ENCODE measurements around the gene SLMAP.

DNA sequence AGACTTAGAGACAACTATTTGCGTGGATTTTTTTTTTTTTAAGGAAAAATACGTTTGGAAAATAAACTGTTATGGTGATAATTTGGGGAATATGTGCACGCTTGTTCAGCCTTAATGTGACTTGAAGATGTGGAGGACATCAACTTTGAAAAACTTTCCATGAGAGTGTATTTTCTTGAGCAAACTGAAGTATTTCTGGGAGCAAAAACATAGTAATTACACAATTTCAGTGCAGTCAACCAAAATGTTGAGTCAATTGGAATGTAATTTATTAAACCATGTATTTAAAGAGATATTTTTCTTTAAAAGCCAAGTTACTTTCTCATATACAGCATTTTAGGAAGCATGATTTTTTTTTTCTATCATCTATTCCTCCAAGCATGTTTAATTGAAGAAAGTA is 171.8 kb downstream of the SLMAP start:
- no peak for TF ChIP-seq EZH2 (IDR thresholded peaks at IDR 0.05; ENCODE audit: borderline replicate concordance, insufficient read depth, low read depth, low read length, poor library complexity, severe bottlenecking)
- TF ChIP-seq, protein P1, sequence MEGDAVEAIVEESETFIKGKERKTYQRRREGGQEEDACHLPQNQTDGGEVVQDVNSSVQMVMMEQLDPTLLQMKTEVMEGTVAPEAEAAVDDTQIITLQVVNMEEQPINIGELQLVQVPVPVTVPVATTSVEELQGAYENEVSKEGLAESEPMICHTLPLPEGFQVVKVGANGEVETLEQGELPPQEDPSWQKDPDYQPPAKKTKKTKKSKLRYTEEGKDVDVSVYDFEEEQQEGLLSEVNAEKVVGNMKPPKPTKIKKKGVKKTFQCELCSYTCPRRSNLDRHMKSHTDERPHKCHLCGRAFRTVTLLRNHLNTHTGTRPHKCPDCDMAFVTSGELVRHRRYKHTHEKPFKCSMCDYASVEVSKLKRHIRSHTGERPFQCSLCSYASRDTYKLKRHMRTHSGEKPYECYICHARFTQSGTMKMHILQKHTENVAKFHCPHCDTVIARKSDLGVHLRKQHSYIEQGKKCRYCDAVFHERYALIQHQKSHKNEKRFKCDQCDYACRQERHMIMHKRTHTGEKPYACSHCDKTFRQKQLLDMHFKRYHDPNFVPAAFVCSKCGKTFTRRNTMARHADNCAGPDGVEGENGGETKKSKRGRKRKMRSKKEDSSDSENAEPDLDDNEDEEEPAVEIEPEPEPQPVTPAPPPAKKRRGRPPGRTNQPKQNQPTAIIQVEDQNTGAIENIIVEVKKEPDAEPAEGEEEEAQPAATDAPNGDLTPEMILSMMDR (IDR thresholded peaks at IDR 0.05) = no peak

All from B cell (primary cell).